HG03103 (cell line): ENCODE data around the gene ATG10.

Experiments
- ATAC-seq: cut with Tn5 transposase; IDR thresholded peaks from one replicate; pipeline ENCODE4 v1.9.1; 2021; ENCODE audit warnings: low read depth; ENCODE audit not compliant: unreplicated experiment

ATG10 gene

DNA sequence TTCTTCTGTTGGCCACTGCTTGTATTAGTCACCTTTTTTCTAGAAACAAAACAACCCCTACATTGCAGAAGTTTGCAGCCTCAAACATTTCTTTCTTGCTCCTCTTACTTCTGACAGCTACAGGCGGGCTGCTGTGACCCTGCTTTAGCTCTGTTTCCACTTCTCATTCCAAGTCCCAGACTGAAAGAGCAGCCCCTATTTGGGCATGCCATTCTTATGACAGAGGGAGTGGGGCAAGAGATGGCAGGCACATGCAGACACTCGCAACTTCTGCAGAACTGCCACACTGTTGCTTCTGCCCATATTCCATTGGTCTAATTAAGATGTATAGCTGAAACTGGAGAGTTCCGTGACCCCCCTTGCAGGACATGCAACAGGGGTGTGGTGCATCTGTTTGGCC, 325.9 kb downstream of the ATG10 start:
- no peak for ATAC-seq

GRCh38 chr5:82298668-82299067, 326.8 kb downstream of the ATG10 start:
- no peak for ATAC-seq

DNA sequence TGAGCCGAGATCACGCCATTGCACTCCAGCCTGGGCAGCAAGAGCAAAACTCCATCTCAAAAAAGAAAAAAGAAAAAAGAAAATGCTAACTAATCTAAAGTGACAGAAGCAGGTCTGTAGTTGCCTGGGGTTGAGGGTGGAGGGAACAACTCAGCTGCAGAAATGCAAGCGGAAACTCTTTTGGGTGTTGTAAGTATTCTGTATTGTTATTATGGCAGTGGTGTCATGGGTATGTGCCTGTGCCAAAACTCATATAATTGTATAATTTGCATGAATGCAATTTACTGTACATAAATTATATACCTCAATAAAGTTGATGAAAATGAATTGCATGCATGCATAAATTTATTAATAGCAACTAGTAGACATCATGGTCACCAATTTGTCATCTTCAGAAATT, 329.4 kb downstream of the ATG10 start:
- no peak for ATAC-seq
